Neuronal stem cell (in vitro differentiated cells): ENCODE data around the gene LCAT.

Experiments used
- DNase-seq: peaks from one replicate; pipeline ENCODE4 v3.0.0-alpha.2; 2013; ENCODE audit warnings: low spot score
- H2AFZ ChIP-seq: one replicate; pipeline ENCODE4 v1.6.1; 2013; ENCODE audit warnings: mild to moderate bottlenecking, low read length, inconsistent platforms
- H2AK5ac ChIP-seq: 2 replicates; pipeline ENCODE4 v1.6.1; 2013; ENCODE audit warnings: low read depth, mild to moderate bottlenecking, inconsistent platforms, low read length, moderate library complexity, mixed read lengths
- H2BK120ac ChIP-seq: 2 replicates; pipeline ENCODE4 v1.6.1; 2013; ENCODE audit warnings: low read depth, mild to moderate bottlenecking, inconsistent platforms, low read length, moderate library complexity, mixed read lengths
- H2BK12ac ChIP-seq: one replicate; pipeline ENCODE4 v1.6.1; 2013; ENCODE audit warnings: low read length, inconsistent platforms
- H2BK15ac ChIP-seq: 2 replicates; pipeline ENCODE4 v1.6.1; 2013; ENCODE audit warnings: mild to moderate bottlenecking, low read length, inconsistent platforms, mixed read lengths
- H2BK5ac ChIP-seq: one replicate; pipeline ENCODE4 v1.6.1; 2013; ENCODE audit warnings: inconsistent platforms, mild to moderate bottlenecking, low read length, moderate library complexity
- H3K14ac ChIP-seq: one replicate; pipeline ENCODE4 v1.6.1; 2013; ENCODE audit warnings: low read length, inconsistent platforms
- H3K18ac ChIP-seq: 2 replicates; pipeline ENCODE4 v1.6.1; 2013; ENCODE audit warnings: low read length, inconsistent platforms
- H3K23ac ChIP-seq: 2 replicates; pipeline ENCODE4 v1.6.1; 2013; ENCODE audit warnings: low read depth, mild to moderate bottlenecking, mixed read lengths, low read length, inconsistent platforms; ENCODE audit not compliant: poor library complexity
- H3K27ac ChIP-seq: replicated peaks from 3 replicates; pipeline ENCODE4 v1.5.1; 2013; ENCODE audit warnings: low read length, inconsistent platforms
- H3K27me3 ChIP-seq, 3 experiments: 2 replicates each; pipeline ENCODE4 v1.6.1; 2013; ENCODE audit warnings: low read length in 3 of 3, mild to moderate bottlenecking in 2 of 3, inconsistent platforms in 1 of 3, low read depth in 1 of 3, mixed read lengths in 1 of 3, moderate library complexity in 1 of 3; ENCODE audit not compliant: control insufficient read depth in 3 of 3, insufficient read depth in 3 of 3
- H3K36me3 ChIP-seq, 2 donors: replicated peaks in 1 of 2; 2 replicates each; pipeline ENCODE4 v1.6.1; 2013; ENCODE audit warnings: low read length in 2 of 2; ENCODE audit not compliant: control insufficient read depth in 2 of 2, insufficient read depth in 2 of 2
- H3K4ac ChIP-seq: 2 replicates; pipeline ENCODE4 v1.6.1; 2013; ENCODE audit warnings: inconsistent platforms, mild to moderate bottlenecking, low read length, moderate library complexity
- H3K4me1 ChIP-seq, 2 donors: 1 replicate in 1 of 2; 2 replicates in 1 of 2; pipeline ENCODE4 v1.6.1; 2013; ENCODE audit warnings: low read length in 2 of 2, low read depth in 1 of 2; ENCODE audit not compliant: control insufficient read depth in 2 of 2, insufficient read depth in 1 of 2
- H3K4me2 ChIP-seq: one replicate; pipeline ENCODE4 v1.6.1; 2013; ENCODE audit warnings: mild to moderate bottlenecking, low read length, inconsistent platforms; ENCODE audit not compliant: insufficient read depth, poor library complexity, severe bottlenecking
- H3K4me3 ChIP-seq, 2 donors: 2 replicates each; pipeline ENCODE4 v1.5.1; 2013; ENCODE audit warnings: low read length in 2 of 2, mild to moderate bottlenecking in 2 of 2, inconsistent platforms in 1 of 2, moderate library complexity in 1 of 2
- H3K79me1 ChIP-seq: one replicate; pipeline ENCODE4 v1.6.1; 2013; ENCODE audit warnings: low read depth, mild to moderate bottlenecking, inconsistent platforms, low read length, moderate library complexity
- H3K9ac ChIP-seq: one replicate; pipeline ENCODE4 v1.6.1; 2013; ENCODE audit warnings: mild to moderate bottlenecking, low read depth, low read length, inconsistent platforms; ENCODE audit not compliant: poor library complexity
- H3K9me3 ChIP-seq, 2 donors: replicated peaks in 1 of 2; 2 replicates each; pipeline versions ENCODE3 to v1.6.1; 2013; ENCODE audit warnings: low read length in 2 of 2, mild to moderate bottlenecking in 2 of 2, inconsistent platforms in 1 of 2, low read depth in 1 of 2, mixed read lengths in 1 of 2, moderate library complexity in 1 of 2; ENCODE audit not compliant: control insufficient read depth in 2 of 2, insufficient read depth in 1 of 2
- H4K8ac ChIP-seq: one replicate; pipeline ENCODE4 v1.6.1; 2013; ENCODE audit warnings: low read depth, mild to moderate bottlenecking, inconsistent platforms, low read length, moderate library complexity
- H4K91ac ChIP-seq: one replicate; pipeline ENCODE4 v1.6.1; 2013; ENCODE audit warnings: low read length, low read depth, mild to moderate bottlenecking, inconsistent platforms; ENCODE audit not compliant: poor library complexity
- WGBS, 2 donors: extraction: QIAGEN DNeasy Blood & Tissue Kit; methylation state at CpG; one replicate each; pipeline ENCODE4 v1.1.7; 2013; ENCODE audit warnings: missing lambda C conversion rate in 2 of 2, mixed read lengths in 1 of 2; ENCODE audit not compliant: insufficient read length in 2 of 2, insufficient replicate concordance in 1 of 2; ENCODE audit errors: extremely low coverage in 2 of 2; 5-methylcytosine and 5-hydroxymethylcytosine counted together

Gene LCAT

DNA sequence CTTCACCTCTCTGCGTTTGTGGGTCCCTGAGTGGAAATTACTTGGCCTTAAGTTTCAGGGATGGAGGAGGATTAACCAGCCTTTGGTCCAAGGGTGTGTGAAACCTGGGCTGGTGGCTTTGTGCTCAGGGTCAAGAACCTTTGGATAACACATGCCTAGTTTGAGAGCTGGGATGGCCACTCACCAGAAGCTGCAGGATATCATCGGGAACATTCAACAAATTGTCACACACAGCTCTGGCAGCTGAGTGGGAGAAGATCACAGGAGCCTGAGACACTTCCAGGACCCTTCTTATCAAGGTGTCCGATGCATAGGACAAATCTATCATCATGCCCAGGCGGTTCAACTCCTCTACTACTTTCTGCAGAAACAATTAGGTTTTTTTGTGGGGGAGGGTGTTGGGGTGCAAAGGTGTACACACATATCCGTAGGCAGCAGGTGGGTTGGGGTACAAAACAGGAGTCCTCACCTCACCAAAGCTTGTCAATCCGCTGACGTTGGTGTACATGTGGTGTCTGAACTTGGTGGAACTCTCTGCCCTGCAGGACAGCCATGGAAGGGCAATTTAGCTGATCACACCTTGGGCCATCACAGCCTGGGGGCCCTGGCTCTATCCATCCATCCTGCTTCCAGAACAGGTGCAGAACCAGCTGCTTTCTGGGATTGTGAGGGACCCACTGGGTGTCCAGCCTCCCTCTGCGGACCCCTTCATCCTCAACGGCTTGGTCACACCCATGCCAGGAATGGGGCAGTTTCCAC is 33.7 kb upstream of the LCAT start:
- WGBS, 2 donors: no CpG with 5 or more reads among the region's 9 CpGs
- H3K4me1 ChIP-seq: no peaks in the 10 kb centered on the region
- H3K79me1 ChIP-seq: no peaks in the 10 kb centered on the region
- no peak for DNase-seq
- no peak overlapping the region for H2AK5ac ChIP-seq
- no peak overlapping the region for H2AFZ ChIP-seq
- no peak overlapping the region for H3K4me3 ChIP-seq
- H4K8ac ChIP-seq: no peak overlapping the region
- no peak overlapping the region for H2BK12ac ChIP-seq
- no peak overlapping the region for H2BK15ac ChIP-seq
- H4K91ac ChIP-seq: no peak overlapping the region
- no peak overlapping the region for H3K4ac ChIP-seq
- H3K14ac ChIP-seq: no peak overlapping the region
- H3K23ac ChIP-seq: peak overlapping the region; percentile 10
- H3K9ac ChIP-seq: no peak overlapping the region
- no peaks in the 10 kb centered on the region for H3K36me3 ChIP-seq
- H2BK5ac ChIP-seq: no peak overlapping the region
- no peak overlapping the region for H3K4me2 ChIP-seq
- H2BK120ac ChIP-seq: no peak overlapping the region
- H3K27me3 ChIP-seq: peaks cover 0 to 9% (median 0%) of the 10 kb centered on the region in 3 experiments
- no peak overlapping the region for H3K27ac ChIP-seq
- peak overlapping the region; percentile 39 for H3K18ac ChIP-seq
- peaks cover 0 to 2% of the 10 kb centered on the region in 2 donors for H3K9me3 ChIP-seq

DNA sequence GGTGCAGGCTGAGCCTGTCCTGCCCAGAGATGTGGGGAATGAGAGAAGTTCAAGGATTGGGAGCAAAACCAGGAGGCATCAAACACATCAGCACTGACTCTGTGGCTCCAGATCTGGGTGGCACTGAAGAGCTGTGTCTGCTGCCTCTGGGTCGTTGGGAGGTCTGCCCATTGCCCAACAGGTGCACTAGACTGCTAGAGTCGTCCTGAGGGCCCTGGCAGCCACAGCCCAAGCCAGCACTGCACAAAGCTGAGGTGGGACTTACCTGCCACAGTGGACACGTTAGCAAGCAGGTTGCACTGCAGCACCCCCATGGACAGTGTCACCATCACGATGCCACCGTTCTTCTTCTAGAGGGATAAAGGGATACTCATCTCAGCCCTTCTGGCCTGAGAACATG is 33.1 kb upstream of the LCAT start:
- Histone ChIP-seq H3K9ac (no peak overlapping the region), H3K14ac (no peak overlapping the region), H3K27ac (no peak overlapping the region), H2BK120ac (no peak overlapping the region), H3K23ac (peak overlapping the region; percentile 10), H3K27me3 (peaks cover 0 to 9% (median 0%) of the 10 kb centered on the region in 3 experiments), H2BK12ac (no peak overlapping the region), H3K9me3 (peaks cover 0 to 2% of the 10 kb centered on the region in 2 donors), H2BK15ac (peak overlapping the region; percentile 2), H3K36me3 (no peaks in the 10 kb centered on the region), H3K4me1 (no peaks in the 10 kb centered on the region), H3K4ac (no peak overlapping the region), H3K4me2 (no peak overlapping the region), H4K91ac (no peak overlapping the region), H3K18ac (peak overlapping the region; percentile 59), H2BK5ac (no peak overlapping the region), H3K4me3 (no peak overlapping the region), H2AK5ac (peak overlapping the region; percentile 1), H4K8ac (no peak overlapping the region), H3K79me1 (no peaks in the 10 kb centered on the region), H2AFZ (no peak overlapping the region)
- no peak for DNase-seq
- no CpG with 5 or more reads among the region's 5 CpGs for WGBS, 2 donors

DNA sequence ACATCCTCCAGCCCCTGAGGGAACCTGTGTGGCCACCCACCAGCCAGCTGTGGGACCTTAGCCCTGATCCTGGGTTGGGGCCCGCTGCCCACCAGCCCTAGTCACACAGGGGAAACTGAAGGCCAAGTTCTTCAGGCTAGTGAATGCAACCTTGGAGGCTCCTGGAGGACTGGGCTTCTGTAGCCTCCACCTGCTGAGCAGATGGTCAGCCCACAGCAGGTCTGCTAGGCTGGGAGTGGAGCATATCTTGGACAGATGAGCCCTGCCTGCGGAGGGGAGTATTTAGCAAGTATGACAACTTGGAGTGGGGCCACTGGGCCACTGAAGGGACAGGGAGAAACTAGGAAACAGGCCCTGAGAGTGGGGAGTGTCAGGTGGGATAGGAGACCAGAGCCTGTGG is 32.3 kb upstream of the LCAT start:
- Histone ChIP-seq H3K4me2 (no peak overlapping the region), H3K23ac (no peak overlapping the region), H3K9me3 (peaks cover 0 to 2% of the 10 kb centered on the region in 2 donors), H2AK5ac (no peak overlapping the region), H3K4me1 (no peaks in the 10 kb centered on the region), H2BK120ac (no peak overlapping the region), H3K79me1 (no peaks in the 10 kb centered on the region), H3K18ac (peak overlapping the region; percentile 27), H3K4ac (no peak overlapping the region), H2AFZ (no peak overlapping the region), H3K27ac (no peak overlapping the region), H3K36me3 (no peaks in the 10 kb centered on the region), H2BK5ac (no peak overlapping the region), H3K27me3 (peaks cover 0 to 9% (median 0%) of the 10 kb centered on the region in 3 experiments), H4K8ac (no peak overlapping the region), H2BK12ac (no peak overlapping the region), H3K14ac (no peak overlapping the region), H3K9ac (no peak overlapping the region), H4K91ac (no peak overlapping the region), H2BK15ac (peak overlapping the region; percentile 15), H3K4me3 (no peak overlapping the region)
- DNase-seq: no peak
- no CpG with 5 or more reads among the region's 2 CpGs for WGBS, 2 donors

DNA sequence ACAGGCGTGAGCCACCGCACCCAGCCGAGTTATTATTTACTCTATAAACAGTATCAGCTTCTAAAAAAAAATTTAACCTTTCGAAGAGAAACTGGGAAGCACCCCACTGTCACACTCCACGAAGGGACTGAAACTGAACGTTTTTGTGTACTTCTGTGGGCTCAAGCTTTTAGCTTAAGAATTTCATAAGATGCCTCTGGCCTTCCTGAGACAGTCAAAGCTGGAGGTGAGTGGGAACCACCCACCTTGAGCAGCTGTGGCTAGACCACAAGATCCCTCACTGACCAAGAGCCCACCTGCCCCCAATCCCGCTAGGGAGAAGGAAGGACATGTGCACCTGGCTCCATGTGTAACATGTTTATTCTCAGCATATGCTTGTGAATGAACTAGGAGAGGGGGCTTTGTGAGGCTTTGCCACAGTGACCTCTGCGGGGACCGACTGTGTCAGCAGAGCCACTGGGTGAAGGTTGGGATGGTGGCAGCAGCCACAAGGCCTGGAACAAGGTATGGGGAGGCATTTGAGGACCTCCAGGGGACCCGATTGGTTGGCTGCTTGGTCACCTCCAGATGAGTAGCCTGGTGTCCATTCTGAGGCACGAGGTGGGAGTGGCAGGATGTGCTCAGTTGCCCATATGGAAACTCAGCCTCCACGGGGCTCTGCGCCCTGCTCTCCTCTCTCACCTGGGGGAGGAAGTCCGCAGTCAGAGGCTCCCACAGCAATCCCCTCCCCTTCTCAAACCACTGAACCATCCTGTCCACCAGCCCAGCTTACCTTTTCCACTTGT is 31.6 kb upstream of the LCAT start:
- Histone ChIP-seq H3K18ac (no peak overlapping the region), H2BK12ac (no peak overlapping the region), H3K27ac (no peak overlapping the region), H3K14ac (no peak overlapping the region), H4K91ac (no peak overlapping the region), H3K4me3 (no peak overlapping the region), H2BK15ac (no peak overlapping the region), H4K8ac (no peak overlapping the region), H3K9ac (no peak overlapping the region), H3K79me1 (no peaks in the 10 kb centered on the region), H2AK5ac (no peak overlapping the region), H3K27me3 (peaks cover 0 to 9% (median 0%) of the 10 kb centered on the region in 3 experiments), H3K9me3 (peaks cover 0 to 2% of the 10 kb centered on the region in 2 donors), H3K4me2 (no peak overlapping the region), H3K4me1 (no peaks in the 10 kb centered on the region), H2AFZ (no peak overlapping the region), H3K23ac (no peak overlapping the region), H2BK120ac (no peak overlapping the region), H2BK5ac (no peak overlapping the region), H3K36me3 (no peaks in the 10 kb centered on the region), H3K4ac (no peak overlapping the region)
- no CpG with 5 or more reads among the region's 14 CpGs for WGBS, 2 donors
- DNase-seq: no peak
